ENCODE measurements around the gene PTMA. TPM values are rescaled to one million over a fixed set of nuclear protein-coding genes. Genes with fewer than 3 reads are reported as not detected.

The PTMA gene
- total and polyA plus RNA-seq, 9 of the 15 experiments (the other 6 are each of a cell fraction or from before 2014, with no cell fraction given), result 429 to 2,322 (median 1,578) TPM

DNA sequence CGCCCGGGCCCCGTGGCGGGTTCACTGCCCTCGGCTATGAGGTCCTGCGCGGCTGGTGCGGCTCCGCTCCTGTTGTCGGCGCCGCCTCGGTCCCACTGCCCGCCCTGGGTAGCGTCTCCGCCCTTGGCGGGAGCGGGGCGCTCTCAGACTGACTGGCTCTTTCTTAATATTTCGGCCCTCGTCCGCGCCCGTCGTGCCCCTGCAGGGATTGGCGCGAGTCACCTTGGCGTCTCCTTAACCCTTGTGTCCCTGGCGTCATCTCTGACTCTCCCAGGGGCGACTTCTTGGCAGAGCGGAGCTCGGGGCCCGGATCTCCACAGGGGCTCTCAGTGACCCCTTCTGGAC, 1.3 kb downstream of the PTMA start:
- no peak for FAIRE-seq
- CTCF ChIA-PET (ENCODE audit: low intra/inter-chr PET ratio), result interaction anchor here (2.5 kb wide), 1 partner anchor 98 kb away, joined by 12 read pairs; no protein-coding TSS in a partner anchor
- DNase-seq (ENCODE audit: extremely low read depth in 1 of 4, low spot score in 3 of 4), result peak in 3 of 4 experiments; percentile 17 to 47 (median 25)
- WGBS (ENCODE audit: insufficient coverage, low coverage, missing lambda C conversion rate), result 1% methylated on average over 8 of the region's 33 CpGs
- H3K27me3 ChIP-seq (ENCODE audit: control insufficient read depth in 2 of 2, insufficient read depth in 2 of 2, low read length in 2 of 2), result no peaks in the 10 kb centered on the region
- peak overlapping the region; percentile 99 for H3K4me3 ChIP-seq
- no peaks in the 10 kb centered on the region for H3K9me3 ChIP-seq (replicated peaks; ENCODE audit: control insufficient read depth, insufficient read depth, low read depth, low read length)
- H3K27ac ChIP-seq (ENCODE audit: extremely low read depth, low read depth, low read length), result peak overlapping the region; percentile 91
- no peak overlapping the region for H2AFZ ChIP-seq (ENCODE audit: low read depth, low read length)
- H3K79me2 ChIP-seq (ENCODE audit: control insufficient read depth, insufficient read depth, low read length), result peaks cover 69% of the 10 kb centered on the region
- H4K20me1 ChIP-seq (replicated peaks; ENCODE audit: control insufficient read depth, insufficient read depth, low read length), result peaks cover 41% of the 10 kb centered on the region
- peaks cover 16 to 70% of the 10 kb centered on the region in 2 experiments; a peak in 4 of 5 replicates for H3K4me1 ChIP-seq (replicated peaks in 1 of 2; ENCODE audit: control insufficient read depth in 2 of 2, insufficient read depth in 2 of 2, low read length in 2 of 2)
- POLR2A ChIA-PET, result interaction anchor here (0.5 to 8.3 kb wide), 13 partner anchors 10 to 241 kb away, joined by 3 to 90 read pairs (median 4); partner anchors contain the start of gene PDE6D
- in situ Hi-C loops (cut with MboI) (no loop called here), intact Hi-C loops (cut with micrococcal nuclease) (no loop called here)
- H3K9ac ChIP-seq (ENCODE audit: insufficient read depth in 1 of 2, low read depth in 2 of 2, low read length in 2 of 2), result peak overlapping the region; percentile 92 to 99
- peak; percentile 1 for ATAC-seq
- peaks cover 7% of the 10 kb centered on the region for H3K9me1 ChIP-seq (ENCODE audit: control insufficient read depth, insufficient read depth, low read length)
- BruUV-seq (replicated peaks), result no TSS peak
- H3K4me2 ChIP-seq (ENCODE audit: insufficient read depth, low read length), result peak overlapping the region; percentile 70
- peaks cover 30% of the 10 kb centered on the region for H3K36me3 ChIP-seq (ENCODE audit: control insufficient read depth, insufficient read depth, low read length)
- peak; percentile 93 for TF ChIP-seq PRPF4 (IDR thresholded peaks at IDR 0.05; ENCODE audit: insufficient read depth, low read depth, low read length, poor library complexity, severe bottlenecking)
- TF ChIP-seq SUPT5H (IDR thresholded peaks at IDR 0.05), result 0 out of 2 replicates have a peak, but pooled peaks have one; percentile 19
- TF ChIP-seq, protein P1, sequence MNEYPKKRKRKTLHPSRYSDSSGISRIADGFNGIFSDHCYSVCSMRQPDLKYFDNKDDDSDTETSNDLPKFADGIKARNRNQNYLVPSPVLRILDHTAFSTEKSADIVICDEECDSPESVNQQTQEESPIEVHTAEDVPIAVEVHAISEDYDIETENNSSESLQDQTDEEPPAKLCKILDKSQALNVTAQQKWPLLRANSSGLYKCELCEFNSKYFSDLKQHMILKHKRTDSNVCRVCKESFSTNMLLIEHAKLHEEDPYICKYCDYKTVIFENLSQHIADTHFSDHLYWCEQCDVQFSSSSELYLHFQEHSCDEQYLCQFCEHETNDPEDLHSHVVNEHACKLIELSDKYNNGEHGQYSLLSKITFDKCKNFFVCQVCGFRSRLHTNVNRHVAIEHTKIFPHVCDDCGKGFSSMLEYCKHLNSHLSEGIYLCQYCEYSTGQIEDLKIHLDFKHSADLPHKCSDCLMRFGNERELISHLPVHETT (CRISPR knock-in tag; conservative IDR thresholded peaks at IDR 0.05 in 1 of 2, IDR thresholded peaks at IDR 0.05 in 1 of 2), result peak in 1 of 2 experiments; percentile 52; a peak in 1 of 4 replicates
- TF ChIP-seq LCOR (CRISPR knock-in tag; IDR thresholded peaks at IDR 0.05), result 0 out of 2 replicates have a peak, but pooled peaks have one; percentile 10
- TF ChIP-seq SRSF1 (IDR thresholded peaks at IDR 0.05; ENCODE audit: low read depth, low read length), result no peak
- TF ChIP-seq, protein P2, sequence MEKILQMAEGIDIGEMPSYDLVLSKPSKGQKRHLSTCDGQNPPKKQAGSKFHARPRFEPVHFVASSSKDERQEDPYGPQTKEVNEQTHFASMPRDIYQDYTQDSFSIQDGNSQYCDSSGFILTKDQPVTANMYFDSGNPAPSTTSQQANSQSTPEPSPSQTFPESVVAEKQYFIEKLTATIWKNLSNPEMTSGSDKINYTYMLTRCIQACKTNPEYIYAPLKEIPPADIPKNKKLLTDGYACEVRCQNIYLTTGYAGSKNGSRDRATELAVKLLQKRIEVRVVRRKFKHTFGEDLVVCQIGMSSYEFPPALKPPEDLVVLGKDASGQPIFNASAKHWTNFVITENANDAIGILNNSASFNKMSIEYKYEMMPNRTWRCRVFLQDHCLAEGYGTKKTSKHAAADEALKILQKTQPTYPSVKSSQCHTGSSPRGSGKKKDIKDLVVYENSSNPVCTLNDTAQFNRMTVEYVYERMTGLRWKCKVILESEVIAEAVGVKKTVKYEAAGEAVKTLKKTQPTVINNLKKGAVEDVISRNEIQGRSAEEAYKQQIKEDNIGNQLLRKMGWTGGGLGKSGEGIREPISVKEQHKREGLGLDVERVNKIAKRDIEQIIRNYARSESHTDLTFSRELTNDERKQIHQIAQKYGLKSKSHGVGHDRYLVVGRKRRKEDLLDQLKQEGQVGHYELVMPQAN (IDR thresholded peaks at IDR 0.05; ENCODE audit: borderline replicate concordance), result no peak
- TF ChIP-seq RBM22 (IDR thresholded peaks at IDR 0.05; ENCODE audit: low read depth, low read length, poor library complexity, severe bottlenecking), result peak; percentile 38
- TF ChIP-seq NCOR1 (IDR thresholded peaks at IDR 0.05), result no peak
- TF ChIP-seq, protein P3, sequence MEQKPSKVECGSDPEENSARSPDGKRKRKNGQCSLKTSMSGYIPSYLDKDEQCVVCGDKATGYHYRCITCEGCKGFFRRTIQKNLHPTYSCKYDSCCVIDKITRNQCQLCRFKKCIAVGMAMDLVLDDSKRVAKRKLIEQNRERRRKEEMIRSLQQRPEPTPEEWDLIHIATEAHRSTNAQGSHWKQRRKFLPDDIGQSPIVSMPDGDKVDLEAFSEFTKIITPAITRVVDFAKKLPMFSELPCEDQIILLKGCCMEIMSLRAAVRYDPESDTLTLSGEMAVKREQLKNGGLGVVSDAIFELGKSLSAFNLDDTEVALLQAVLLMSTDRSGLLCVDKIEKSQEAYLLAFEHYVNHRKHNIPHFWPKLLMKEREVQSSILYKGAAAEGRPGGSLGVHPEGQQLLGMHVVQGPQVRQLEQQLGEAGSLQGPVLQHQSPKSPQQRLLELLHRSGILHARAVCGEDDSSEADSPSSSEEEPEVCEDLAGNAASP (IDR thresholded peaks at IDR 0.05), result no peak
- peak; percentile 76 for TF ChIP-seq RBM39 (optimal IDR thresholded peaks at IDR 0.05; ENCODE audit: low read depth, low read length)
- TF ChIP-seq FOXM1 (IDR thresholded peaks at IDR 0.05; ENCODE audit: low read depth), result no peak
- TF ChIP-seq FOXM1 (CRISPR knock-in tag; IDR thresholded peaks at IDR 0.05; ENCODE audit: low read depth), result 0 out of 2 replicates have a peak, but pooled peaks have one; percentile 40
- TF ChIP-seq ZNF431 (CRISPR knock-in tag; IDR thresholded peaks at IDR 0.05), result 0 out of 2 replicates have a peak, but pooled peaks have one; percentile 10
- 0 out of 2 replicates have a peak, but pooled peaks have one; percentile 43 for TF ChIP-seq SP1 (CRISPR knock-in tag; IDR thresholded peaks at IDR 0.05)
- TF ChIP-seq PTBP1 (IDR thresholded peaks at IDR 0.05; ENCODE audit: low read depth, low read length), result peak; percentile 68; the same call in 1 of the 2 replicates
- peak; percentile 13 for TF ChIP-seq TAF1 (IDR thresholded peaks at IDR 0.05; ENCODE audit: control insufficient read depth, extremely low read depth, insufficient read depth, low read length, severe bottlenecking)
- TF ChIP-seq ZNF146 (CRISPR knock-in tag; IDR thresholded peaks at IDR 0.05; ENCODE audit: unreplicated experiment), result no peak

All from K562 (cell line).